HCT116 (cell line): ENCODE data around the gene DENND1A. TPM values are rescaled to one million over a fixed set of nuclear protein-coding genes. Genes with fewer than 3 reads are reported as not detected.

Experiments
- ATAC-seq: fragments of 200-7000 bp; cut with Tn5 transposase; 2 replicates; pipeline ENCODE4 v1.9.1; 2020; ENCODE audit warnings: mild to moderate bottlenecking, moderate library complexity
- BruUV-seq: library from RNA; stranded (reverse); fragments of 400-500 nt; replicated peaks from 2 replicates; lab custom pipeline; 2021; lab: Mats Ljungman, UMichigan
- CTCF ChIA-PET: fragments of 300-600 bp; sonication (Branson Sonifier 250); formaldehyde crosslinking; loops from one replicate; lab custom pipeline; 2021; ENCODE audit warnings: antibody characterized with exemption; lab: Charles Lee
- POLR2A ChIA-PET: fragments of 300-600, 350-600 bp; sonication (Branson Sonifier 250); formaldehyde crosslinking; loops from one replicate; lab custom pipeline; 2021; ENCODE audit warnings: antibody characterized with exemption; lab: Charles Lee
- RAD21 ChIA-PET, 2 experiments: fragments of 300-600 bp; sonication (Branson Sonifier 250); formaldehyde crosslinking; loops; one replicate each; lab custom pipeline; 2023; ENCODE audit warnings: low total read pairs in 2 of 2; ENCODE audit not compliant: uncharacterized antibody in 2 of 2, unreplicated experiment in 2 of 2, low non-redundant PET in 1 of 2; lab: Charles Lee
- DNase-seq: peaks from one replicate; pipeline ENCODE4 v3.0.0-alpha.2; 2010; ENCODE audit warnings: low read depth, low spot score
- H2AFZ ChIP-seq: fragments of 200-600 bp; shearing (Covaris generic), sonication (generic); 2 replicates; pipeline ENCODE4 v1.6.1; 2017; ENCODE audit warnings: low read depth, mixed run types, mixed read lengths, antibody characterized with exemption, low read length; ENCODE audit not compliant: poor library complexity, severe bottlenecking
- H3K27ac ChIP-seq: 2 replicates; pipeline ENCODE4 v1.5.1; 2012; ENCODE audit warnings: low read depth, low read length
- H3K27me3 ChIP-seq: fragments of 200-600 bp; sonication (generic); 2 replicates; pipeline ENCODE4 v1.6.1; 2016; ENCODE audit warnings: mixed run types, low read length, mixed read lengths; ENCODE audit not compliant: insufficient read depth
- H3K36me3 ChIP-seq, 2 experiments: fragments of 200-500 bp in 1 of 2; fragments of 200-600 bp in 1 of 2; sonication (Bioruptor generic) in 1 of 2; sonication (generic) in 1 of 2; 2 replicates each; pipeline versions ENCODE4 v1.5.1 to v1.6.1; 2014 to 2016; ENCODE audit warnings: low read length in 2 of 2, inconsistent platforms in 1 of 2, mixed read lengths in 1 of 2, mixed run types in 1 of 2; ENCODE audit not compliant: insufficient read depth in 2 of 2, control insufficient read depth in 1 of 2
- H3K4me1 ChIP-seq, 2 experiments: fragments of 200-600 bp in 1 of 2; sonication (generic) in 1 of 2; 2 replicates each; pipeline versions ENCODE4 v1.5.1 to v1.6.1; 2012 to 2017; ENCODE audit warnings: low read length in 2 of 2, inconsistent platforms in 1 of 2, mild to moderate bottlenecking in 1 of 2, mixed read lengths in 1 of 2, mixed run types in 1 of 2, moderate library complexity in 1 of 2; ENCODE audit not compliant: insufficient read depth in 2 of 2, control insufficient read depth in 1 of 2
- H3K4me2 ChIP-seq: fragments of 200-600 bp; sonication (generic); 2 replicates; pipeline ENCODE4 v1.6.1; 2017; ENCODE audit warnings: mixed run types, low read length, mixed read lengths
- H3K4me3 ChIP-seq, 2 experiments: fragments of 200-600 bp in 1 of 2; sonication (generic) in 1 of 2; replicated peaks in 1 of 2; 2 replicates each; pipeline ENCODE4 v1.5.1; 2011 to 2016; ENCODE audit warnings: low read length in 2 of 2, control low read depth in 1 of 2, low read depth in 1 of 2, mild to moderate bottlenecking in 1 of 2, mixed read lengths in 1 of 2, mixed run types in 1 of 2
- H3K79me2 ChIP-seq: fragments of 200-600 bp; sonication (generic); 2 replicates; pipeline ENCODE4 v1.6.1; 2017; ENCODE audit warnings: mild to moderate bottlenecking, mixed run types, low read length, moderate library complexity, mixed read lengths; ENCODE audit not compliant: insufficient read depth
- H3K9ac ChIP-seq: fragments of 200-600 bp; sonication (generic); 2 replicates; pipeline ENCODE4 v1.6.1; 2016; ENCODE audit warnings: low read length, mixed read lengths
- H3K9me2 ChIP-seq: fragments of 200-600 bp; sonication (generic), shearing (Covaris generic); 2 replicates; pipeline ENCODE4 v1.6.1; 2017; ENCODE audit warnings: mixed run types, mild to moderate bottlenecking, moderate library complexity; ENCODE audit not compliant: insufficient read depth
- H3K9me3 ChIP-seq, 2 experiments: fragments of 200-500 bp in 1 of 2; fragments of 200-600 bp in 1 of 2; sonication (Bioruptor generic) in 1 of 2; sonication (generic) in 1 of 2; 2 replicates each; pipeline ENCODE4 v1.6.1; 2014 to 2017; ENCODE audit warnings: low read length in 2 of 2, mixed read lengths in 2 of 2, inconsistent platforms in 1 of 2, low read depth in 1 of 2, mild to moderate bottlenecking in 1 of 2, mixed run types in 1 of 2, moderate library complexity in 1 of 2; ENCODE audit not compliant: control insufficient read depth in 1 of 2, insufficient read depth in 1 of 2
- H4K20me1 ChIP-seq: fragments of 200-600 bp; sonication (generic), shearing (Covaris generic); 2 replicates; pipeline ENCODE4 v1.6.1; 2017; ENCODE audit warnings: mixed run types, mild to moderate bottlenecking, moderate library complexity; ENCODE audit not compliant: insufficient read depth
- EGR1 ChIP-seq: IDR thresholded peaks from 2 replicates; pipeline ENCODE4 v1.6.1; 2012; ENCODE audit warnings: low read depth
- ELF1 ChIP-seq: IDR thresholded peaks from 2 replicates; pipeline ENCODE4 v1.6.1; 2012; ENCODE audit warnings: low read depth, borderline replicate concordance
- EZH2 ChIP-seq: fragments of 200-600 bp; sonication (generic); IDR thresholded peaks from 2 replicates; pipeline ENCODE4 v1.6.1; 2017; ENCODE audit warnings: antibody characterized with exemption, mixed run types
- JUND ChIP-seq: IDR thresholded peaks from 2 replicates; pipeline ENCODE4 v1.6.1; 2012
- SIN3A ChIP-seq: IDR thresholded peaks from 2 replicates; pipeline ENCODE4 v1.6.1; 2012; ENCODE audit warnings: low read depth
- SP1 ChIP-seq: IDR thresholded peaks from 2 replicates; pipeline ENCODE4 v1.6.1; 2012; ENCODE audit warnings: low read depth
- SRF ChIP-seq: IDR thresholded peaks from 2 replicates; pipeline ENCODE4 v1.6.1; 2012; ENCODE audit warnings: low read depth
- TCF7L2 ChIP-seq: IDR thresholded peaks from 2 replicates; pipeline ENCODE4 v1.7.0; 2011; ENCODE audit warnings: borderline replicate concordance, inconsistent platforms; ENCODE audit not compliant: insufficient read depth, insufficient read length; ENCODE audit errors: extremely low read depth
- ZFX ChIP-seq: fragments of 450-650 bp; IDR thresholded peaks from 2 replicates; pipeline ENCODE4 v1.6.1; 2017
- ZNF274 ChIP-seq: fragments of 200-500 bp; sonication (Bioruptor generic); IDR thresholded peaks from 2 replicates; pipeline ENCODE4 v1.6.1; 2014; ENCODE audit warnings: mild to moderate bottlenecking, low read depth, low read length, inconsistent platforms
- intact Hi-C: fragments of 100-400 bp; cut with micrococcal nuclease; formaldehyde crosslinking; loops from 2 replicates; pipeline ENCODE4 v1.10.0; 2022
- total RNA-seq: library from RNA; stranded (reverse); gene quantifications from one replicate; pipeline ENCODE4 v1.2.1, GENCODE V29; 2021; ENCODE audit not compliant: unreplicated experiment
- TF ChIP-seq, protein P1 (sequence below): IDR thresholded peaks from 2 replicates; pipeline ENCODE4 v1.6.1; 2012

The DENND1A gene
- total RNA-seq, 1 experiment from 2014 or later = 33.0 TPM

DNA sequence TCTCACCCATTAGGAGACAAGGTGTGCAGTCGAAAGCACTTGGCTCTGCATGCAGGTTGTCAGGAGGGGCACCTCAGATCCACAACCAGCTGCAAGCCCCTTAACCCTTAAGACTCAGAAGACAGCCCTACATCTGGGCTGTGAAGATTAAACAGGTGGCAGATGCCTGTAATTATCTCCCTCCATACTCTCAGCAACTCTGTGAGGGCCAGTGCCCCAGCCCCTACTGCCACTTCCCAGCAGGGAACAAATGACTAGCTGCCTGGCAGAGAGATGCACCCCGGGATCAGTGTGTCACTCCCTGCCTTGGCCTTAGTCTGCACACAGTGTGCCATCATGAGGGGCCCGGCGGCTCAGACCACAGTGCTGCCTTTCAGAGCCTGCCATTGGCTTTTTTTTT, 532.0 kb downstream of the DENND1A start:
- no peaks in the 10 kb centered on the region for H4K20me1 ChIP-seq
- H3K4me2 ChIP-seq = no peak overlapping the region
- no peaks in the 10 kb centered on the region for H3K9me3 ChIP-seq
- H3K79me2 ChIP-seq = no peaks in the 10 kb centered on the region
- H3K9ac ChIP-seq = no peak overlapping the region
- no peaks in the 10 kb centered on the region for H3K9me2 ChIP-seq
- DNase-seq (no peak), ATAC-seq (no peak)
- H3K4me3 ChIP-seq = no peak overlapping the region
- CTCF ChIA-PET = no interaction called here
- POLR2A ChIA-PET = no interaction called here
- H3K4me1 ChIP-seq = no peaks in the 10 kb centered on the region
- no TSS peak for BruUV-seq
- H3K36me3 ChIP-seq = no peaks in the 10 kb centered on the region
- no peak overlapping the region for H2AFZ ChIP-seq
- intact Hi-C loops = no loop called here
- RAD21 ChIA-PET = no interaction called here
- H3K27ac ChIP-seq = no peak overlapping the region
- no peaks in the 10 kb centered on the region for H3K27me3 ChIP-seq
- TF ChIP-seq ZFX (no peak), EZH2 (no peak), SIN3A (no peak), SP1 (no peak), SRF (no peak), TCF7L2 (no peak)

DNA sequence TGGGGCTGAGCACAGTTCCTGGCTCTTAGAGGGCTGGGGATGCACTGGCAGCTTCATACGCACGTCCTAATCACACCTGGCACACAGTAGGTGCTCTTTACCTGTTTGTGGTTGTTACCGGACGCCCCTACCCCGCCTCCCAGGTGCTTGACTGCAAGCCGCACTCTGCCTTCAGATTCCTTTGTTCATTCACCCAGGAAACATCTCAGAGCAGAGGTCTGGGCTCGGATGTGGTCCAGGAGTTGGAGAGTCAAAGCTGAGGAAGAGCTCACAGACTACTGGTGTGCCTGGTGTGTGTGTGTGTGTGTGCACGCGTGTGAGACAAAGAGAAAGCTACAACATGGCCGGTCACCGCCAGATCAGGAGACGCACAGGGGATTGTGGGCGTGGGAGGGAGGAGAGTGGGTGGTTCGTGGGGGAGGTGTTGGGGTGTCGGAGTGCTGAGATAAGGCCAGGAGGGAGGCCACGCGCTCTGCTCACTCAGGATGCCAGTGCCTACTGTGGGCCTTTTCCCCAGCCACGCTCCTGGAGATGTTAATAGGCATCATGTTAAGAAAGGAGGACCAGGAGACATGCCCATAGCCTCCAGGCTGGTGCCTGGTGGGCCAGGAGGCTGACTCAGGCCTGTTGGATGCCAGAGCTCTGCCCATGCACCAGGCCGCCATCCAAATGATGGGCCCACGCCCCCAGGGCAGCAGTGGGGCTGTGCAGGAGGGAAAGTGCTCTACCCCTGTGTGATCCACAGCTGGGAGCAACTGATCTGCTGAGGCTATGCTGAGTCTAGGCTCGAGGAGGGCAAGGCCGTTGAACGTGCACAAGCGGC, 534.0 kb downstream of the DENND1A start:
- Histone ChIP-seq H3K27ac (no peak overlapping the region), H2AFZ (no peak overlapping the region), H3K9ac (no peak overlapping the region), H3K9me2 (no peaks in the 10 kb centered on the region), H3K4me3 (no peak overlapping the region), H4K20me1 (no peaks in the 10 kb centered on the region), H3K9me3 (no peaks in the 10 kb centered on the region), H3K27me3 (no peaks in the 10 kb centered on the region), H3K36me3 (no peaks in the 10 kb centered on the region), H3K79me2 (no peaks in the 10 kb centered on the region), H3K4me1 (no peaks in the 10 kb centered on the region), H3K4me2 (no peak overlapping the region)
- DNase-seq = no peak
- CTCF ChIA-PET = no interaction called here
- intact Hi-C loops = no loop called here
- no peak for TF ChIP-seq SRF
- TF ChIP-seq SP1 = no peak
- no peak for TF ChIP-seq ELF1
- no peak for TF ChIP-seq ZNF274
- TF ChIP-seq, protein P1, sequence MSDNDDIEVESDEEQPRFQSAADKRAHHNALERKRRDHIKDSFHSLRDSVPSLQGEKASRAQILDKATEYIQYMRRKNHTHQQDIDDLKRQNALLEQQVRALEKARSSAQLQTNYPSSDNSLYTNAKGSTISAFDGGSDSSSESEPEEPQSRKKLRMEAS = no peak
- TF ChIP-seq TCF7L2 = no peak
- no peak for TF ChIP-seq EGR1
- TF ChIP-seq JUND = no peak
- TF ChIP-seq EZH2 = no peak
- ATAC-seq = no peak
- RAD21 ChIA-PET = no interaction called here
- POLR2A ChIA-PET = no interaction called here
- no TSS peak for BruUV-seq
